Cerebellar cortex (tissue), 1 donor: ENCODE results near the gene SPINK6.
A peak's percentile ranks its signal among the peaks of the same experiment; 100 is the strongest.

ENCODE experiments used
- DNase-seq: peaks from one replicate; pipeline ENCODE4 v3.0.0-alpha.2; 2015; ENCODE audit warnings: low spot score

Gene SPINK6

GRCh38 chr5:148202531-148203203, at the start of gene SPINK6:
TSS of gene SPINK6 (plus strand) at chr5:148203042. CDS start at chr5:148203097, 55 bp downstream.
- no peak for DNase-seq

GRCh38 chr5:148156609-148157008, 46.2 kb upstream of the SPINK6 start:
- DNase-seq: no peak

- no peak for DNase-seq
Observed at GRCh38 chr5:148162038-148162437, 40.8 kb upstream of the SPINK6 start.

- DNase-seq: no peak
Observed at GRCh38 chr5:148163345-148163744, 39.5 kb upstream of the SPINK6 start.

- DNase-seq: no peak
Observed at GRCh38 chr5:148166550-148167283, 36.1 kb upstream of the SPINK6 start.

- DNase-seq: no peak
Observed at GRCh38 chr5:148168246-148168645, 34.6 kb upstream of the SPINK6 start, which contains the start of gene SPINK14. TSS of gene SPINK14 (plus strand) at chr5:148168546. CDS start at chr5:148169733, 1,187 bp downstream.

- no peak for DNase-seq
Observed at GRCh38 chr5:148172377-148172776, 30.5 kb upstream of the SPINK6 start.

GRCh38 chr5:148176480-148176879, 26.4 kb upstream of the SPINK6 start:
- DNase-seq: no peak

GRCh38 chr5:148177207-148177606, 25.6 kb upstream of the SPINK6 start:
- DNase-seq: no peak

- peak; percentile 53 for DNase-seq
Observed at GRCh38 chr5:148179234-148179824, 23.5 kb upstream of the SPINK6 start.

GRCh38 chr5:148186248-148187003, 16.4 kb upstream of the SPINK6 start:
- DNase-seq: no peak

GRCh38 chr5:148191010-148191409, 11.8 kb upstream of the SPINK6 start:
- DNase-seq: no peak

GRCh38 chr5:148193202-148193601, 9.6 kb upstream of the SPINK6 start:
- DNase-seq: no peak

- DNase-seq: no peak
Observed at GRCh38 chr5:148201151-148201550, 1.7 kb upstream of the SPINK6 start.

GRCh38 chr5:148205044-148205806, 2.4 kb downstream of the SPINK6 start:
- no peak for DNase-seq

- DNase-seq: no peak
Observed at GRCh38 chr5:148205865-148206264, 3.0 kb downstream of the SPINK6 start.

- no peak for DNase-seq
Observed at GRCh38 chr5:148206620-148207019, 3.8 kb downstream of the SPINK6 start.

GRCh38 chr5:148208226-148208625, 5.4 kb downstream of the SPINK6 start:
- no peak for DNase-seq

- no peak for DNase-seq
Observed at GRCh38 chr5:148209151-148209770, 6.4 kb downstream of the SPINK6 start.

GRCh38 chr5:148214665-148215185, 11.9 kb downstream of the SPINK6 start:
- no peak for DNase-seq

- no peak for DNase-seq
Observed at GRCh38 chr5:148221508-148221907, 18.7 kb downstream of the SPINK6 start.
